ENCODE data around the gene CD248. TPM values are rescaled to one million over a fixed set of nuclear protein-coding genes. Genes with fewer than 3 reads are reported as not detected.
A peak's percentile ranks its signal among the peaks of the same experiment; 100 is the strongest.
"Not testable (repeated sequence)": the region's sequence is repeated elsewhere in the genome, so short reads cannot be mapped to it uniquely, and the experiment has no call there.

The CD248 gene
- total RNA-seq, 1 donor from 2014 or later = 10.0 TPM

DNA sequence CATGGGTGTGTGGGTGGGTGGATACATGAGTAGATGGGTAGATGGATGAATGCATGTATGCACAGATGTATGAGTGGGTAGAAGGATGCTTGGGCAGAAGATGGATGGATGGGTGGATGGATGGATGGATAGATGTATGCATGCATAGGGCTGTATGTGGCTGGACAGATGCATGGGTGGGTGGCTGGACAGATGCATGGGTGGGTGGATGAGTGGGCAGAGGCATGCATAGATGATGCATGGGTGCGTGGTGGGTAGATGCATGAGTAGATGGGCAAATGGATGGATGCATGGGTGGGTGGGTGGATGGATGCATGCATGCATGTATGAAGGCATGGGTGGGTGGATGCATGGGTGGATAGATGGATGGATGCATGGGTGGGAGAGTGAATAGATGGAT lies 6.8 kb upstream of the CD248 start:
- Histone ChIP-seq H3K27me3 (no peaks in the 10 kb centered on the region), H3K9me3 (no peaks in the 10 kb centered on the region), H3K27ac (no peak overlapping the region), H3K4me3 (no peak overlapping the region), H3K36me3 (no peaks in the 10 kb centered on the region), H3K4me1 (peaks cover 20% of the 10 kb centered on the region)
- DNase-seq = no peak
- TF ChIP-seq, protein P1, sequence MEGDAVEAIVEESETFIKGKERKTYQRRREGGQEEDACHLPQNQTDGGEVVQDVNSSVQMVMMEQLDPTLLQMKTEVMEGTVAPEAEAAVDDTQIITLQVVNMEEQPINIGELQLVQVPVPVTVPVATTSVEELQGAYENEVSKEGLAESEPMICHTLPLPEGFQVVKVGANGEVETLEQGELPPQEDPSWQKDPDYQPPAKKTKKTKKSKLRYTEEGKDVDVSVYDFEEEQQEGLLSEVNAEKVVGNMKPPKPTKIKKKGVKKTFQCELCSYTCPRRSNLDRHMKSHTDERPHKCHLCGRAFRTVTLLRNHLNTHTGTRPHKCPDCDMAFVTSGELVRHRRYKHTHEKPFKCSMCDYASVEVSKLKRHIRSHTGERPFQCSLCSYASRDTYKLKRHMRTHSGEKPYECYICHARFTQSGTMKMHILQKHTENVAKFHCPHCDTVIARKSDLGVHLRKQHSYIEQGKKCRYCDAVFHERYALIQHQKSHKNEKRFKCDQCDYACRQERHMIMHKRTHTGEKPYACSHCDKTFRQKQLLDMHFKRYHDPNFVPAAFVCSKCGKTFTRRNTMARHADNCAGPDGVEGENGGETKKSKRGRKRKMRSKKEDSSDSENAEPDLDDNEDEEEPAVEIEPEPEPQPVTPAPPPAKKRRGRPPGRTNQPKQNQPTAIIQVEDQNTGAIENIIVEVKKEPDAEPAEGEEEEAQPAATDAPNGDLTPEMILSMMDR (IDR thresholded peaks at IDR 0.05) = no peak
- ATAC-seq = no peak
- intact Hi-C loops (cut with DNase I) = no loop called here

DNA sequence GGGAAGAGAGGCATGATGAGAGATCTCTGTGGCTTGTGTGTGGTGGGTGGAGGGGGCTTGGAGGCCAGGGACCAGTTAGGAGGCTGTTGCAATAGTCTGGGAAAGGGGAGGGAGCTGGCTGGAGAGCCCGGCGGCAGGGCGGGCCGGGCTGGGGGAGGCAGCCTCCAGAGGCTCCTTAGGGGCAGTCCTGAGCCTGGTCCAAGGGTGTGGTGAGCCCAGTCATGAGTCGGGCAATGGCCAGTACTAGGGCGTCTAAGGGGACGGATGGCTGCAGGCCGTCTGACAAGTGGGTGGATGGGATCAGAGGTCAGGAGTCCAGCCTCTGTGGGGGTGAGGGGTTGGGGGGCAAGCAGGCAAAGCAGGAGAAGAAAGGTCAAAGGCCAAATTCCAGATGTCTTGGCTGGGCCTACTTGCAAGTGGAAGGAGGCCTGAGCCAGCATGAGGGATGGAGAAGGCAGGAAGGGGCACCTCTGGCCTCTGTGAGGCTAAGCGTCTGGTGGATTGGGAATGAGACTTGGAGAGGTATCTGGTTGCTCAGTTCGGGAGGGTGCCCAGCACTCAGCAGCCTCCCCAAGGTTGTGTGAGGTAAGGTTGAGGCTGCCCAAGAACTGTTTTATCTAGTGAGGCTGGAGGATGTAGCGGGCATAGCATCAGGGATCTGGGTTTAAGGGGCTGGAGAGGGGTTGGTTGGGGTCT lies 6.0 kb upstream of the CD248 start:
- Histone ChIP-seq H3K27me3 (no peaks in the 10 kb centered on the region), H3K4me1 (peaks cover 20% of the 10 kb centered on the region), H3K9me3 (no peaks in the 10 kb centered on the region), H3K27ac (no peak overlapping the region), H3K36me3 (no peaks in the 10 kb centered on the region), H3K4me3 (no peak overlapping the region)
- TF ChIP-seq, protein P1 (IDR thresholded peaks at IDR 0.05) = no peak
- DNase-seq (no peak), ATAC-seq (no peak)
- intact Hi-C loops (cut with DNase I) = no loop called here

DNA sequence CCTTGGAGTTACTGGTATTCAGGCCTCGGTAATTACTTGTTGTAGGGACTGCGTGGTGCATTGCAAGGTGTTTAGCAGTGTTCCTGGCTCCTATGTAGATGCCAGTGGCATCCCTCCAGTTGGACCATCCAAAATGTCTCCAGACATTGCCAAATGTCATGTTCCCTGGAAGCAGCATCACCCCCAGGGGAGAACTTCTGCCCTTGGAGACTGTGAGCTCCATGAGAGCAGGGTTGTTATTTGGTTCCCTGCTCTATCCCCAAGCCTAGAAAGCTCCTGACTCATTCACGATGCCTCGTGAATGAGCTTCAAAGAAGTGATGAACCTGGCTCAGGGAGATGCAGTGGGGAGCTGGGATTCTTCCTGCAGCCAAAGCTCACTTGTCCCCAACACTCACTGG lies 4.8 kb upstream of the CD248 start:
- TF ChIP-seq, protein P1 (IDR thresholded peaks at IDR 0.05) = no peak
- intact Hi-C loops (cut with DNase I) = no loop called here
- H3K27ac ChIP-seq = no peak overlapping the region
- H3K9me3 ChIP-seq = no peaks in the 10 kb centered on the region
- no peak for ATAC-seq
- H3K27me3 ChIP-seq = no peaks in the 10 kb centered on the region
- DNase-seq = no peak
- H3K4me1 ChIP-seq = peaks cover 21% of the 10 kb centered on the region
- H3K4me3 ChIP-seq = no peak overlapping the region
- H3K36me3 ChIP-seq = no peaks in the 10 kb centered on the region

DNA sequence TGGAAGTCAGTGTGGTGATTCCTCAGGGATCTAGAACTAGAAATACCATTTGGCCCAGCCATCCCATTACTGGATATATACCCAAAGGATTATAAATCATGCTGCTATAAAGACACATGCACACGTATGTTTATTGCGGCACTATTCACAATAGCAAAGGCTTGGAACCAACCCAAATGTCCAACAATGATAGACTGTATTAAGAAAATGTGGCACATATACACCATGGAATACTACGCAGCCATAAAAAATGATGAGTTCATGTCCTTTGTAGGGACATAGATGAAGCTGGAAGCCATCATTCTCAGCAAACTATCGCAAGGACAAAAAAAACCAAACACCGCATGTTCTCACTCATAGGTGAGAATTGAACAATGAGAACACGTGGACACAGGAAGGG lies 3.9 kb upstream of the CD248 start:
- DNase-seq; ATAC-seq; intact Hi-C loops (cut with DNase I); H3K36me3 ChIP-seq; H3K27me3 ChIP-seq; H3K4me3 ChIP-seq; H3K27ac ChIP-seq; H3K9me3 ChIP-seq: not testable (repeated sequence)
- H3K4me1 ChIP-seq = peaks cover 23% of the 10 kb centered on the region

DNA sequence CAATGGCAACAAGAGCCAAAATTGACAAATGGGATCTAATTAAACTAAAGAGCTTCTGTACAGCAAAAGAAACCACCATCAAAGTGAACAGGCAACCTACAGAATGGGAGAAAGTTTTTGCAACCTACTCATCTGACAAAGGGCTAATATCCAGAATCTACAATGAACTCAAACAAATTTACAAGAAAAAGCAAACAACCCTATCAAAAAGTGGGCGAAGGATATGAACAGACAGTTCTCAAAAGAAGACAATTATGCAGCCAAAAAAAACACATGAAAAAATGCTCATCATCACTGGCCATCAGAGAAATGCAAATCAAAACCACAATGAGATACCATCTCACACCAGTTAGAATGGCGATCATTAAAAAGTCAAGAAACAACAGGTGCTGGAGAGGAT lies 3.4 kb upstream of the CD248 start:
- H3K27me3 ChIP-seq; H3K36me3 ChIP-seq; H3K27ac ChIP-seq; H3K9me3 ChIP-seq; DNase-seq; ATAC-seq; intact Hi-C loops (cut with DNase I); H3K4me3 ChIP-seq: not testable (repeated sequence)
- peaks cover 23% of the 10 kb centered on the region for H3K4me1 ChIP-seq

DNA sequence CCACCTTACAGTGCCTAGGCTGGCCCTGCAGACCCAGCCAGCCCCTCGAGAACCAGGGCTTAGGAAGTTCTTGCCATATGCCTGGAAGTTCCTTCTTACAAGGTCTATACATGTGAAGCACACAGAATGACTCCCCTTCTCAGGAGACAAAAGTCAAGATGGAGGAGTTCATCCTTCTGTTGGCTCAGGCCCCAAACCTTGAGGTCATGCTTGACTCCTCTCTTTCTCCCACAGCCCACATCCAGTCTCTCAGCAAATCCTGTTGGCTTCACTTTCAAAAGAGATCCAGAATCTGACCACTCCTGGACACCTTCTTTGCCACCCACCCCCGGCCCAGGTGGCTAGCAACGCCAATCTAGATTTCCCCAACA lies 1.7 kb upstream of the CD248 start:
- Histone ChIP-seq H3K36me3 (no peaks in the 10 kb centered on the region), H3K27ac (peak overlapping the region; percentile 73), H3K9me3 (no peaks in the 10 kb centered on the region), H3K4me3 (no peak overlapping the region), H3K4me1 (peaks cover 23% of the 10 kb centered on the region), H3K27me3 (no peaks in the 10 kb centered on the region)
- no peak for ATAC-seq
- no peak for DNase-seq
- intact Hi-C loops (cut with DNase I) = loop anchor here (10.0 kb wide), 1 partner anchor 66 kb away; no protein-coding TSS in a partner anchor
- TF ChIP-seq, protein P1 (IDR thresholded peaks at IDR 0.05) = no peak
